GM18870 (cell line): Measurements from ENCODE around the gene MT1G.
"Not testable (repeated sequence)": the region's sequence is repeated elsewhere in the genome, so short reads cannot be mapped to it uniquely, and the experiment has no call there.

Experiments
- ATAC-seq: cut with Tn5 transposase; IDR thresholded peaks from one replicate; pipeline ENCODE4 v1.9.1; 2021; ENCODE audit warnings: moderate library complexity; ENCODE audit not compliant: unreplicated experiment

MT1G gene

GRCh38 chr16:56684926-56685590, 17.2 kb upstream of the MT1G start:
- ATAC-seq = no peak

- no peak for ATAC-seq
Measured at GRCh38 chr16:56684256-56684925, 16.5 kb upstream of the MT1G start.

GRCh38 chr16:56683424-56684172, 15.7 kb upstream of the MT1G start:
- no peak for ATAC-seq

GRCh38 chr16:56682703-56683397, 15.0 kb upstream of the MT1G start:
- no peak for ATAC-seq

- peak; percentile 79 for ATAC-seq
Measured at GRCh38 chr16:56681939-56682702, 14.3 kb upstream of the MT1G start, which contains the start of gene MT1X. MT1X (plus strand) TSS chr16:56682470; CDS start chr16:56682541, 71 bp downstream.

- ATAC-seq = no peak
Measured at GRCh38 chr16:56679818-56680217, 12.0 kb upstream of the MT1G start.

- no peak for ATAC-seq
Measured at GRCh38 chr16:56679078-56679730, 11.3 kb upstream of the MT1G start.

- ATAC-seq = no peak
Measured at GRCh38 chr16:56677474-56677873, 9.6 kb upstream of the MT1G start.

GRCh38 chr16:56675685-56676210, 7.9 kb upstream of the MT1G start:
- ATAC-seq = no peak

GRCh38 chr16:56674570-56674969, 6.7 kb upstream of the MT1G start:
- not testable (repeated sequence) for ATAC-seq

- no peak for ATAC-seq
Measured at GRCh38 chr16:56673921-56674320, 6.1 kb upstream of the MT1G start.

- no peak for ATAC-seq
Measured at GRCh38 chr16:56672761-56673536, 5.1 kb upstream of the MT1G start.

- ATAC-seq = not testable (repeated sequence)
Measured at GRCh38 chr16:56672171-56672570, 4.3 kb upstream of the MT1G start.

- ATAC-seq = not testable (repeated sequence)
Measured at GRCh38 chr16:56671691-56672090, 3.8 kb upstream of the MT1G start.

- ATAC-seq = no peak
Measured at GRCh38 chr16:56670620-56670934, 2.7 kb upstream of the MT1G start.

- ATAC-seq = no peak
Measured at GRCh38 chr16:56669840-56670619, 2.2 kb upstream of the MT1G start.

- no peak for ATAC-seq
Measured at GRCh38 chr16:56669005-56669839, 1.4 kb upstream of the MT1G start, which contains the start of gene MT1H. MT1H (plus strand) TSS chr16:56669814; CDS start chr16:56669885, 71 bp downstream.
